Esophagus muscularis mucosa (tissue), 4 donors: ENCODE data around the gene MYO7B. TPM values are rescaled to one million over a fixed set of nuclear protein-coding genes. Genes with fewer than 3 reads are reported as not detected.

Source experiments
- DNase-seq: peaks from one replicate; pipeline ENCODE4 v3.0.0-alpha.2; 2017; ENCODE audit errors: extremely low spot score
- H3K27ac ChIP-seq, 4 donors: fragments of 200-600 bp; sonication (generic); replicated peaks in 1 of 4; 1 replicate in 3 of 4; 2 replicates in 1 of 4; pipeline ENCODE4 v1.5.1; 2016 to 2019; ENCODE audit warnings: mild to moderate bottlenecking in 1 of 4
- H3K27me3 ChIP-seq, 4 donors: fragments of 200-600 bp; sonication (generic); one replicate each; pipeline versions ENCODE4 v1.5.1 to v1.6.0; 2016 to 2019
- H3K36me3 ChIP-seq, 4 donors: fragments of 200-600 bp; sonication (generic); one replicate each; pipeline ENCODE4 v1.5.1; 2016 to 2019
- H3K4me1 ChIP-seq, 4 donors: fragments of 200-600 bp; sonication (generic); one replicate each; pipeline ENCODE4 v1.5.1; 2016 to 2019
- H3K4me3 ChIP-seq, 4 donors: fragments of 200-600 bp; sonication (generic); 1 replicate in 2 of 4; 2 replicates in 2 of 4; pipeline ENCODE4 v1.5.1; 2016 to 2019; ENCODE audit warnings: mild to moderate bottlenecking in 4 of 4, moderate library complexity in 1 of 4
- H3K9me3 ChIP-seq, 4 donors: fragments of 200-600 bp; sonication (generic); 1 replicate in 3 of 4; 2 replicates in 1 of 4; pipeline ENCODE4 v1.5.1; 2016 to 2019
- CTCF ChIP-seq, 3 experiments: fragments of 200-600 bp in 2 of 3; fragments of 450-650 bp in 1 of 3; sonication (generic) in 2 of 3; IDR thresholded peaks; one replicate each; pipeline ENCODE4 v1.5.1; 2017 to 2019; ENCODE audit warnings: antibody characterized with exemption in 3 of 3, mild to moderate bottlenecking in 2 of 3, moderate library complexity in 1 of 3
- EP300 ChIP-seq: sonication (generic); formaldehyde crosslinking; IDR thresholded peaks from one replicate; pipeline ENCODE4 v1.6.1; 2017; ENCODE audit warnings: antibody characterized with exemption
- POLR2A ChIP-seq: fragments of 450-650 bp; IDR thresholded peaks from one replicate; pipeline ENCODE4 v1.6.1; 2017; ENCODE audit warnings: antibody characterized with exemption, moderate library complexity, mild to moderate bottlenecking, low read depth
- POLR2AphosphoS5 ChIP-seq, 2 donors: sonication (generic); formaldehyde crosslinking; IDR thresholded peaks; one replicate each; pipeline ENCODE4 v1.6.1; 2017; ENCODE audit warnings: antibody characterized with exemption in 2 of 2
- WGBS: methylation state at CpG from one replicate; pipeline ENCODE4 v1.1.5; 2018; 5-methylcytosine and 5-hydroxymethylcytosine counted together
- intact Hi-C: fragments of 100-400 bp; cut with DNase I; formaldehyde crosslinking; loops from one replicate; pipeline ENCODE4 v1.15.1; 2023
- total RNA-seq, 4 donors: library from RNA; depleted of rRNA; stranded (reverse); fragments of >200 nt; gene quantifications; one replicate each; pipeline versions ENCODE4 v1.1.0 to v1.2.1, GENCODE V29; 2016

The MYO7B gene
- total RNA-seq, 4 donors from 2014 or later, result 0.19 to 0.98 (median 0.33) TPM; not detected in 1

DNA sequence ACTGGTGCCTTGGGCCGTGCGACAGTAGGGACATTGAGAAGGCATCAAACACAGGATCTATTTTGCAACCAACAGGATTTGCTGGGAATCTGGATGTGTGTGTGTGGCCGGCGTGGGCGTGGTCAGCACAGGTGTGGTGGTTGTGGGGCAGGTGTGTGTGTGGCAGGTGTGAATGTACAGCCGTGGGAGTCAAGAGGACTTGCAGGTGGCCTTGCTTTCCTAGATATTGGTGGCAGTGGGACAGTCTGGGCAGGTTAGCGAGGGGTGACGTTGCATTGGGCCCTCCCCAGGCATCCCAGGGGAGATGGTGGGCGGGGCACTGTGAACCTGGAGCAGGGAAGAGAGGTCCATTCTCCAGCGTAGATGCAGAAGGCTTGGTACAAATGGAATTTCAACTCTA, 143.0 kb downstream of the MYO7B start:
- Histone ChIP-seq H3K27ac (no peak overlapping the region), H3K4me1 (peaks cover 29 to 73% (median 64%) of the 10 kb centered on the region in 4 donors), H3K27me3 (no peaks in the 10 kb centered on the region), H3K36me3 (peaks cover 0 to 1% (median 0%) of the 10 kb centered on the region in 4 donors), H3K4me3 (no peak overlapping the region), H3K9me3 (no peaks in the 10 kb centered on the region)
- 91% methylated on average over 10 of the region's 10 CpGs for WGBS
- DNase-seq, result no peak
- TF ChIP-seq POLR2AphosphoS5 (IDR thresholded peaks at IDR 0.05) (no peak), POLR2A (no peak), EP300 (no peak), CTCF (IDR thresholded peaks at IDR 0.05) (no peak)
- intact Hi-C loops, result no loop called here

GRCh38 chr2:127678991-127679390, 143.5 kb downstream of the MYO7B start:
- no peaks in the 10 kb centered on the region for H3K9me3 ChIP-seq
- no peak for DNase-seq
- intact Hi-C loops, result no loop called here
- TF ChIP-seq POLR2AphosphoS5 (IDR thresholded peaks at IDR 0.05) (no peak), EP300 (no peak), CTCF (IDR thresholded peaks at IDR 0.05) (no peak), POLR2A (no peak)
- H3K27me3 ChIP-seq, result no peaks in the 10 kb centered on the region
- H3K36me3 ChIP-seq, result no peaks in the 10 kb centered on the region
- WGBS, result 89% methylated on average over 6 of the region's 6 CpGs
- no peak overlapping the region for H3K27ac ChIP-seq
- H3K4me3 ChIP-seq, result no peak overlapping the region
- H3K4me1 ChIP-seq, result peaks cover 29 to 73% (median 64%) of the 10 kb centered on the region in 4 donors

DNA sequence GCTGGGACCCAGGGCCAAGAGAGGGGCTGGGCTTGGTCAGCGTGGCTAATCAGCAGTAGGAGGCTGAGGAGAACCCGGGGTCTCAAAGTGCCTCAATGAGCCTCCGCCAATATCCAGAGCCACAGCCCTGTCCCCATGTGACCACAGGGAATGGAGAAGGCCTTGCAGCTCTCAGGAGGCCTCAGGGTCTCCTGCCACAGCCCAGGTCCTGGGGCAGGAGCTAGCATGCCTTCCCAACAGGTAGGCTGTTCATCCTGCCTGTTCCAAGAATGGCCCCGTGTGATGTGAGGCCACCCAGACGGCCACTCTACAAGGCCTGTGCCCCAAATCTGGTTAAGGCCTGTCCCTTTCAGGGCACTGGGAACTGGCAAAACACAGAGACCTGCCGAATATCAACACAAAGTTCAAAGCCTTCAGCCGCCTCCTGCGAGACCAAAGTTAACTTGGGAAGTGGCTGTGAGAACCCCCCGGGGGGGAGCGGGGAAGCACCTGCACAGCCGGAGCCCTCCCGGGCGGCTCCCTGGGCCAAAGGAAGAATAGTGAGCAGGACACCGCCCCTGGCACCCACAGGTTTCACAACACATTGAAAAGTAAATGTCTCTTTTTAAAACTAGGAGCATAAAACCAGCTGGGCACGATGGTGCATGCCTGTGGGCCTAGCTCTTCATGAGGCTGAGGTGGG, 144.3 kb downstream of the MYO7B start:
- no peaks in the 10 kb centered on the region for H3K9me3 ChIP-seq
- TF ChIP-seq CTCF (IDR thresholded peaks at IDR 0.05), result no peak
- no peak for TF ChIP-seq POLR2AphosphoS5 (IDR thresholded peaks at IDR 0.05)
- no peak for TF ChIP-seq EP300
- no peak for TF ChIP-seq POLR2A
- intact Hi-C loops, result loop anchor here (5.0 kb wide), 1 partner anchor 33 kb away; the partner anchor contains the start of gene GPR17
- 89% methylated on average over 9 of the region's 15 CpGs for WGBS
- H3K36me3 ChIP-seq, result no peaks in the 10 kb centered on the region
- H3K4me3 ChIP-seq, result no peak overlapping the region
- H3K27ac ChIP-seq, result no peak overlapping the region
- DNase-seq, result no peak
- H3K27me3 ChIP-seq, result no peaks in the 10 kb centered on the region
- H3K4me1 ChIP-seq, result peaks cover 29 to 69% (median 66%) of the 10 kb centered on the region in 4 donors

DNA sequence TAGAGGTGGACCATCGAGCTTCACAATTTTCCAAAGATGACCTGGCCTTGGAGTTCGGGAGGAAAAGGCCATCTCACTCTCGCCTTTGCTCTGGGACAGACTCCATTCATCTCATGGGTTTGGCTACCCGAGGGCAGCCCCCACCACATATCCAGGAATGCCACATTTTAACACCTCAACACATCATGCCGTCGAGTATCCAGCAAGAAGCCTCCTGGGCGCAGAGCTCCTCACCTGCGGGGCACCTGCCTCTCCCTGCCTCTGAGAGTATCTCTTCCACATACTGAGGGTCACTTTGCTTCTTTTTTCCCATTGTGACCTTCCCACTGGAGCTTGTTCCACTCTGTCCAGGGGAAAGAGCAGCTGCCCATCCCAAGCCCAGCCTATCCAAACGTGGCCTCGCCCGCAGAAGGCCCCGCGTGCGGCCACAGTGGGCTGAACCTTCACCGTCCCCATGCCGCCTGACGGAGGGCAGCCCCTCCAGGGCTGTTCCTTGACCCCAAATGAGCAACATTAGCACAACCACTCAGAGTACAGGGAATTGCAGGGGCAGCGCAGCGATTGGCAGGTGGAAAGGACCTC, 145.3 kb downstream of the MYO7B start:
- H3K4me1 ChIP-seq, result peaks cover 29 to 77% (median 69%) of the 10 kb centered on the region in 4 donors
- no peaks in the 10 kb centered on the region for H3K9me3 ChIP-seq
- H3K4me3 ChIP-seq, result peak overlapping the region; percentile 41 to 54 (median 45)
- H3K27me3 ChIP-seq, result no peaks in the 10 kb centered on the region
- H3K36me3 ChIP-seq, result no peaks in the 10 kb centered on the region
- no peak for TF ChIP-seq POLR2AphosphoS5 (IDR thresholded peaks at IDR 0.05)
- TF ChIP-seq CTCF (IDR thresholded peaks at IDR 0.05), result no peak
- TF ChIP-seq EP300, result no peak
- no peak for TF ChIP-seq POLR2A
- peak overlapping the region; percentile 74 to 81 (median 75) for H3K27ac ChIP-seq
- DNase-seq, result no peak
- WGBS, result 87% methylated on average over 14 of the region's 19 CpGs
- intact Hi-C loops, result loop anchor here (5.0 kb wide), 1 partner anchor 33 kb away; the partner anchor contains the start of gene GPR17
